GM19043 (cell line): ENCODE results near the gene DHDDS.

ENCODE experiments used
- ATAC-seq: cut with Tn5 transposase; IDR thresholded peaks from one replicate; pipeline ENCODE4 v1.9.1; 2021; ENCODE audit warnings: low read depth; ENCODE audit not compliant: unreplicated experiment

The DHDDS gene

DNA sequence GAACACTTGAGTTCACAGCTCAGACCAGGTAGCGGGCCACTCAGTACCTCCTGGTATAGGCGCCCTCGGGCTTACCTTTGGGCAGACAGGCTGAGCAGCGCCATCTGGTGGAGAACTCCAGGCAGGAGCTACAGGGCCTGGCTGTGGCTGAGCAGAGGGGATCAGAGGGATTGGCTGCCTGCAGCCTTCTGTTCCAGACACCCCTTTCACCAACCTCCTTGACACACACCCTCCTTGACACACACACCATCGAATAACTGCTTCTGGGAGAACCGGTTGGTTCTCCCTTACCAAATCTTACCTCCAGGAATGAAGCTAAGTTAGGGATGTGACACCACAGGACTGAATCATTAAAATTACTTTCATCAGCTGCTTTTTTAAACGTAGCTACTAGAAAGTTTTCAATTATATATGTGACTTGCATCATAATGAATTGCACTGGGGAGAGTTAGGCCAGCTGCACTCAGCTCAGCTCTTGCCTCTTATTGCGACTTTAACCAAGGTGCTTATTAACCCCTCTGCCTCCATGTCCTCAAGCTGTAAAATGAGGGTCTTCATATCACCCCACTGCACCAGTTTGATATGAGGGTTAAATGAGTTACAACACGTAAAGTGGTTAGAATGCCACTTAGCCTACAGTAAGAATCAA lies 14.9 kb upstream of the DHDDS start:
- ATAC-seq: no peak

DNA sequence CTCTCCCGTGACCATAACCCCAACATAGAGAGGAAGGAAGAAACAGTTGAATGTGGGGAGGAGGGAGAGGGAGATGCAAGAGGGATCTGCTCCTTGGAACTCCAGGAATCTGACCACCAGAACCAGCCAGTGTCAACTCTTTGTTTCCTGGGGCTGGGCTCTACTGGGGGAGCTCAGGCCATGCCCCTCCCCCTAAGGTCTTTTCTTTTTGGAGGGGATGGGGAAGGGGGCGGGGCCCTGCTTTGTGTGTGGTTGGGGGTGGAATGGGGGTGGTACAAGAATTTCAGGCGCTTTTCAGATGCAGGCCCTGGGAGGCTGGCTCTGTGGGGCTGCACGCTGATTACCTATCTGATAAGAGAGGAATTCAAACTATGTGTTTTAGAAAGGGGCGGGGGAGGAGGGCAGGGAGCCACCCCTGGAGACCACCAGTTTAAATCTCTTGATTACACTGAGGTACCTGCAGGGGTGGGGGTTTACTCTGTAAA lies 13.2 kb upstream of the DHDDS start:
- no peak for ATAC-seq

DNA sequence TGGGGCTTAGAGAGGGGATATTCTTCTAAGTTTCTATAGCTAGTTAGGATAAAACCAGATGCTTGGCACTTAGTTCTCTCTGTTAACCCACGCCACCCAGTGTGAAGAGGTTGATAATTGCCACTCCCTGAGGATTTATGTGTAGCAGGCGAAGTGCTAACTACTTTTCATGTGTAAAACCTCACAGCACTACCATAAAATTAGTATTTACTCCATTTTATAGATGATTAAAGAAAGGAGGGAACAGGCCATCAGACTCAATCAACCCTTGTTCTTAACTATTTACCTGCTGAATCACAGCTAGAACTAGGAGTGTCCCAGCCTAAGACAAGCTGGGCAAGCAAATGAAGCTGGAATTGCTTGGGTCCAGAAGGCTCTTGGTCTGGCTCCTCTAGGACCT lies 12.6 kb upstream of the DHDDS start:
- ATAC-seq: no peak

DNA sequence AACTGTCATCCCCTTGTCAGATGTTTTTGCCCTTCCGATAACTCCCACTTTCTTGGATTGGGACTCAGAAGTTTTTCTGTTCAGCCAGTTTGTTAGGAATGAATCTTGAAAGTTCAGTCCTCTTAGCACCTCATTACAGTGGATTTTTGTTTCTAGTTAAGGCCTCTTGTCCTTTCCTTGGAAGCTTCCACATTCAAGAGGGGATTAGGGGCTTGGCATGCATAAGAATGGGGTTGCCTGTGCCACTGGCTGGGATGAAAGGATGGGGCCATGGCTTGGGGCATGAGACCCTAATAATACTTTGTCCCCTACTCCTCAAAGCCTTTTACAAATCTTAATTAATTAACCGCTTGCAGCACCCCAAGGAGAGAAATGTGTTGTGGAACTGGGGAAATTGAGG lies 2.4 kb upstream of the DHDDS start:
- ATAC-seq: no peak

DNA sequence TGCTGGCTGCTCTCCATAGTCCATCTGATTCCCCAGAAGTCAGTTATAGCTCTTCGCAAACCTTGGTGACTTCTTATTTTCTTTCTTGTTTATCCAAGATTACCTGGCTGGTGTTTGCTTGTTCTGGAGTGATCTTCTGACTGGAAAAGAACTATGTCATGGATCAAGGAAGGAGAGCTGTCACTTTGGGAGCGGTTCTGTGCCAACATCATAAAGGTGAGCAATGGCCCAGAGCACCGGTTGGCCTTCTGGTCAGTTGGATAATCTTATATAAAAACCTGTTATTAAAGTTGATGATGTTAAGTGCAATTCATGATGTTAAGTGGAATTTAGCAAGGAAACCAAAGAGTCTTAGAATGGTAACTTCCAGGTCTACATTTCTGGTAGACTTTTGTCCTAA lies 672 bp downstream of the DHDDS start:
- no peak for ATAC-seq

DNA sequence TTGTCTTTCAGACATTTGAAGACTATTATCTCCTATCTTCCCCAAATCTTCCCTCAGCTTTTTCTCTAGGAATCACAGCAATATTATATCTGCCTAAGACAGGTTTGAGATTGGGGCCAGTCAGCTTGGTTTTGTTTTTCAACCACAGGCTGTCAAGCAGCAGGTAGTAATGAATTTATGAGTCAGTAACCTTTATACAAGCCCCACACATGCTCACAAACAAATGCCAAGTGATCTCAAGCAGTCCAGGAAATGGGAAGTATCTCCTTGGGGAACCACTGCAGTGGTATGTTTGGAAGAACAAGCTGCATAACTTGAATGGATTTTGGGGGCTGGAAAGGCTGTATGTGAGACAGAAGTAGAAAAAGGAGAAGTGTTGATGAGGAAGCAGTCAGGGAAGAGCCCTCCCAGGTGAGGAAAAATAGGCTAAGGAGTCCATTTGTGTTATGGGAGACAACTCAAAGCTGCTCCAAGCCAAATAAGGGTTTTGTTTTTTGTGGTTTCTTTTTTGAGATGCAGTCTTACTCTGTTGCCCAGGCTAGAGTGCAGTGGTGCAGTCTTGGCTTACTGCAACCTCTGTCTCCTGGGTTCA lies 2.1 kb downstream of the DHDDS start:
- ATAC-seq: no peak

DNA sequence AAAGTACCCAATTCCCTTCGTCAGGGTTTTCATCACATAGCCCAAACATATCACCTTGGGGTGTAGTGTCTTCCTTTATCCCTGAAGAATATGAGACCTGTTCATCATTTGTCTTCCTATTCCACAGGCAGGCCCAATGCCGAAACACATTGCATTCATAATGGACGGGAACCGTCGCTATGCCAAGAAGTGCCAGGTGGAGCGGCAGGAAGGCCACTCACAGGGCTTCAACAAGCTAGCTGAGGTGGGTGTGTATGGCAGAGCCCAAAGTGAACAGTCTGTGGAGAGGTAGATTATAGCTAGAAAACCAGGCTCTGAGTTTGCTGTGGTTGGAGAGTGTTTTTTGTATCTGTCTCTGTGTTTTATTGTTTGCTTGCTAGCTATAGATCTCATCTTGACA lies 5.9 kb downstream of the DHDDS start:
- ATAC-seq: no peak

DNA sequence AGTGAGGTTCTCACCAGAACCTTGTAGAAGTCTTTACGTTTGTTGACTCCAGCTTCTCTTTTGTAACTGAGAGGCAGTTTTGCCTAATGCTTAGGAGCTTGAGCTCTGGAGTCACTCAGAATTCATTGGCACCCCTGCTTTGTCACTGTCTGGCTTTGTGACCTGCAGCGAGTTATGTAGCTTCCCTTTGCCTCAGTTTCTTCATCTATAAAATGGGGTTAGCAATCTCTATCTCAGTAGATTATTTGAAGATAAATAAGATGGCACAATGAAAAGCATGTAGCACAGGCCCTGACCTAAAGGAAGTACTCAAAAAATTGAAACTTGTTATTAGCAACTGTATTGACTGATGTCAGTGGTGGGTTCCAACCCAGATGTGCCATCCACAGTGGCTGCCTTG lies 8.1 kb downstream of the DHDDS start:
- ATAC-seq: no peak

DNA sequence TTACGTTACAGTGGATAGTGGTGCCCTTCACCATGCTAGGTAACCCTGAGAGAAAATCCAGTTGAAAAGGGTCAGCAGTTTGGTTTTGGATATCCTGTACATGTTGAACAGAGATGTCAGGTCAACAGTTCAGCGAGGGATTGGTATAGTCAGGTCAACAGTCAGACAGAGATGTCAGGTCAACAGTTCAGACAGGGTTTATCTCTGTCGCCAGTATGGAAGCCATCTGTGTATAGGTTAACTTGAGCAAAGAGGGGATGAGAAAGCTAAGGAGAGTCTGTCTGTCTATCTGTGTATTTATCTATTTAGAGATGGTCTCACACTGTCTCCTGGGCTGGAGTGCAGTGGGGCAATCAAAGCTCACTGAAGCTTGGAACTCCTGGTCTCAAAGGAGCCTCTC lies 17.7 kb downstream of the DHDDS start:
- no peak for ATAC-seq

DNA sequence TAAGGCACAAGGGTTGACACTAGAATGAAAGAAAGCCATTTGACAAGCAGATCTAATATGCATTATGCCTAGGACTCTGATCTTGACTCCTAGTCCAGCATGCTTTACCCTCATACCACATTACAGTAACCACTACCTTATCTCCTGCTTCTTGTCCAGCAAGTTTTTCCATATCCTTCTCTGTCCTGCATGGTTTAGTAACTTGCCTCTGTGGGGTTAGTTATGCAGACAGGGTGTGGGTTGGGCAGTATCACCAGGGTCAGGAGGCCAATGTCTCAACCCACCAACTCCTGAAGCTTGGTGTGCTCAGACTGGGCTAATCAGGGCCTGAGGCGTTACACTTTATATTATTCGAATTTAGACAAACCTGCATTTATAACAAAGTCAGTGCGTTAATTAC lies 18.8 kb downstream of the DHDDS start:
- ATAC-seq: no peak

DNA sequence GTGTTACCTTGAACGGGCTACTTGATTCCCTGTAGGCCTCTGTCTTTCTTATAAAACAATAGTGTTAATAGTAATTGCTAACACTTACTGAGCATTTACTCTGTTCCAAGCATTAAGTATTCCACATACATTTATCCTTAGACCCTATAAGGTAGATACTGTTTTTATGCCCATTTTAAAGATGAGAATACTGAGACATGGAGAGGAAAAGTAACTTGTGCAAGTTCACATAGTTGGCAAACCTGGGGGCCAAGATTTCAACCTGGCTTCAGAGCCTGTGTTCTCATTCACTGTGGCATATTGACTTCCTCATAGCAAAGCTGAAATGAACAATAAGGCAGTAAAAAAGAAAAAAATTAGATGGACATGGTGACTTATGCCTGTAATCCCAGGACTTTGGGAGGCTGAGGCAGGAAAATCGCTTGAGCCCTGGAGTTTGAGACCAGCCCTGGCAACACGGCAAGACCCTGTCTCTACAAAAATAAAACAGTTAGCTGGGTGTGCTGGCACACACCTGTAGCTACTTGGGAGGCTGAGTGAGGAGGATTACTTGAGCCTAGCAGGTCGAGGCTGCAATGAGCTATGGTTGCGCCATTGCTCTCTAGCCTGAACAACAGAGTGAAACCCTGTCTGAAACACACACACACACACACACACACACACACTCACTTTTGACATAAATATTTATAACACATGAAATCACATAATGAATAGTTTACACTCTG lies 20.5 kb downstream of the DHDDS start:
- ATAC-seq: no peak

DNA sequence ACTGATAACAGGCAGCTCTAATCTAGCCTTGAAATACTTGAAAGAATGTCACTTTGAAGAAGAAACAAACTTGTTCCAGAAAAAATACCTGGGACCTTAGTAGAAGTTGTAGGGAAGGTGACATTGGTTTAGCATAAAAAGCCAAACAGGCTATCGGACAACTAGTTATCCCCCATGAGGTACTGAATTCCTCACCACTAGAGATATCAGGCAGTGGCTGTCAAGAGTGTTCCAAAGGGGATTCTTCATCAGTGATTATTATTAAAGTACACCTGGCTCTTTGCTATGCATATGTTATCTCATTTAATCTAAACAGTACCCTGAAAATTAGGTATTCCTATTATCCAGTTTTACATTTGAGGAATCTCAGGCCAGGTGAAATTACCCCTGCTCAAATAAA lies 27.0 kb downstream of the DHDDS start:
- no peak for ATAC-seq

DNA sequence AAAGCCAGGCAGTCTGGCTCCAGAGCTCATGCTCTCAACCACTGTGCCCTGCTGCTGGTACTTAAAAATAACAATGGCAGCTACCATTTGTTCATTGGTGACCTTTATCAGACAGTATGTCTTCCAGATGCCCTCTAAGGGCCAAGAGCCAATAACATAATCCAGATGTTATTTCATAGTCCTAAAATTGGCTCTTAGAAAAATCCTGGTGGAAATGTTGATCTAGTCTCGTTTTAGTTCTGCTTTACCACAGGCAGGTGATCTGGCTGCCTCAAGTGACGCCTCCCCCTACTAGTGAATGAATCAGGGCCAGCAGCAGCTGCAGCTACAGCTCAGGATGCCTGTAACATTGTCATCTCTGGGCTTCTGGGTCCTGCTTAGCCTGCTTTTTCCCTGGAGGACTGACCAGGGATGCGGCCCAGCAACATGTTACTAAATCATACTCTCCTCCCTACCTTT lies 27.5 kb downstream of the DHDDS start:
- ATAC-seq: no peak

DNA sequence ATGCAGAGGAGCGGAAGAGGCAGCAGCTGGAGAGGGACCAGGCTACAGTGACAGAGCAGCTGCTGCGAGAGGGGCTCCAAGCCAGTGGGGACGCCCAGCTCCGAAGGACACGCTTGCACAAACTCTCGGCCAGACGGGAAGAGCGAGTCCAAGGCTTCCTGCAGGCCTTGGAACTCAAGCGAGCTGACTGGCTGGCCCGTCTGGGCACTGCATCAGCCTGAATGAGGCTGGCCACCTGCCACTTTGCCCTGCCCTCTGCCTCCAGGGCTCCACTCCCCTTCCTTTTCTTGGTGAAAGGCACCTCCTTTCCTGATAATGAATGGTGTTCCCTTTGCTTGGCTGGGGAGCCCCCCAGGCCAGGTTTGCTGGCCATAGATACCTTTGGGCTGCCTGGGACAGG lies 36.8 kb downstream of the DHDDS start:
- ATAC-seq: no peak

DNA sequence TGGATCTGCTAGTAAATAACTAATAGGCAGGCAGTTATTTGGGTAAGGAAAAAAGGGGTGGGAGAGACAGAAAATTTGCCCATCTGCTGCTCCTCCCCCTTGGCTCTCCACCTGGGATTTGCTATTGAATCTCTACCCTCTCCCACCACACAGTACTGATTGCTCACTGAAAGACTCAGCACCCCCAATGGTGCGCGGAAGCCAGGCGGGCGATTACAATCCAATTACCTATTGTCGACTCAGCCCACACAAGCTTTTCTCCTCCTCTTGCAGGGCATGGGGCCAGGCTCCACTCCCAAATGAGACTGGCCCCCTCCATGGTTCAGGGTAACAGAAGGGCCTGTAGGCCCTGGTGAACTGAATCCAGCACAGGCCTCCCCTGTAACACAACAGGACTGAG lies 37.4 kb downstream of the DHDDS start:
- no peak for ATAC-seq

DNA sequence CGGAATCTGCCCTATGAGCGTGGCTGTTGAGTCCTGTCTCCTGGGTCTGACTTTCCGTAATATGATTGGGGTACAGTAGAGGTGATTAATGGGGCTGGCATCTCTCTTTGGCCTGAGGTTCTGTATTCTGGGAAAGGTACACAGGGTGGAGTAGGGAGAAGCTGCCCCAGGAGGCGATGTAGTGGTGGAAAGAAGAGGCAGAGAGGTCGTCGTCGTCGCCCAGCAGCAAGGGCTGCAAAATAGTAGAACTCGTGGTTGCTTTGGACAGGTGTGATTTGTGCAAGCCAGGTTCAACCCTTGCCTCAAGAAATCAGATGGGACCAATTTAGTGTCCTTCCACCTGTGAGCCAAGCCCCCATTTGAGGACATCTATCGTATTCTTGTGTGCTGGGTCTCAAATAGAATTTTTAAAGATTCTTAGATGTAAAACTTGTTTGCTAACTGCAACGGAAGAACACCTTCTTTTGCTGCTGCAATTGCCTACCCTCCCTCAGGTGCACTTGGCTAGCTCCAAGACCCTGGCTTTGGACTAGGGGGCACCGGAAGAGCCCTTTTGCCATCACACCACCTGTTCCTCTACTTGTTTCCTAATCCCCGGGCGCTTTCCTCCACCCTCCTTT lies 38.9 kb downstream of the DHDDS start:
- ATAC-seq: no peak

DNA sequence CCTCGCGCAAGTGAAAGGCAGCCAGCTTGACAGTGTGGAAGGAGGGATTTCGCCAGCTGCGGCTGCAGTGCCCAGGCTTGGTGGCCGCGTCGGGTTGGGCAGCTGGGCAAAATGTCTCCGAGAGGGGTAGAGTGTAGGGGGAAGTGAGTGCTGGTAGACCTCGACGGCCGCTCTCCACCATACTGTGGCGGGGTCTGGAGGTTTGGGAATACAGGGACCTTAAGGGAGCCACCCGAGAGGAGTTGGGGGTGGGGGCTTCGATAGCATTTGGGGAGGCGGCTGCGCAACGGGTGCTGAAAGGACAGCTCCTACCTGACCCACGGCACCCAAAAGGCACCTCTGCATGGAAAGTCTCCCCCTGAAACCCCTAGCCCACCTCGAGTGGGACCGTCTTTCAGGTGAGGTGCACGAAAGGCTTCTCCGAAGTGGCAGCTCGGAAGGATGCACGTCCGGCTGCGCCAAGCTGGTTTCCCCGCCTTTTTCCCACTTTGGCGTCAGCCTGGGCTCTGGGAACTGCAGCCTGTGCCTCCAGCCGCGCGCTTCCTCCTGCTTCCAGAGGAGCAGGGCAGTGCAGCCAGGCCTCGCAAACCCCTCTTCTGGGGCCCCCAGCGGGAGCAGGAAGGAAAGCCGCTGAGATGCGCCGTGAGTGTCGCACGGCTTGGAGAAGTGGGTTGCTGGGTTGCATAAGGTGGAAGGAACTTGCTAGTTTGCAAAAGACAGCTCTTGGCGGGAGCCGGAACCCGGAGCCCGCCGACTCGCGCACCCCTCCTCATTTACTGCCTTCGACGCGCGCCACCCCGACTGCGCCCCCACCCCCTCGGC lies 39.6 kb downstream of the DHDDS start:
- peak; percentile 8 for ATAC-seq

DNA sequence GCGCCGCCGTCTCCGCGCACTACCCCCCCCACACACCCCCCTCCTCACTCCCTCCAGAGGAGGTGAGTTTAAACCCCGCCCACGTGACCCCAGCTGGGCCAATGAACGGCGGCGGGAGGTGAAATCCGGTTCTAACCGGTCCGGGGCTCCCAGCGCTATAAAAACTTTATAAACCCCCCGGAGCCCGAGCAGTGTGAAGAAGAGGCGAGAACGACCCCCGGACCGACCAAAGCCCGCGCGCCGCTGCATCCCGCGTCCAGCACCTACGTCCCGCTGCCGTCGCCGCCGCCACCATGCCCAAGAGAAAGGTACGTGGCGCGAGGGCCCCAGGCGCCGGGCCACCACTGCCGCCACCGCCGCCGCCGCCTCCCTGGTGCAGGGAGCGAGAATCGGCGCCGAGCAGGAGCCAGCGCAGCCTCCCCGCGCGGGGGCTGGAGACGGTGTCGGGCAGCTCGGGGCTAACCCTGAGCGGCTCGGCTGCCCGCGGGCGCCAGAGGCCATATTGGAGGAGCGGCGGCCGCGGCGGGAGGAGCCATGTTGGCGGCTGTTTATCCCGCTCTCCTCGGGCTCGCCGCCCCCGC lies 40.3 kb downstream of the DHDDS start, which contains the start of gene HMGN2:
Gene HMGN2 (plus strand): TSS at position 121 of the 581 bp plus-strand sequence. CDS start 173 bp downstream, at position 294.
- ATAC-seq: peak; percentile 48

DNA sequence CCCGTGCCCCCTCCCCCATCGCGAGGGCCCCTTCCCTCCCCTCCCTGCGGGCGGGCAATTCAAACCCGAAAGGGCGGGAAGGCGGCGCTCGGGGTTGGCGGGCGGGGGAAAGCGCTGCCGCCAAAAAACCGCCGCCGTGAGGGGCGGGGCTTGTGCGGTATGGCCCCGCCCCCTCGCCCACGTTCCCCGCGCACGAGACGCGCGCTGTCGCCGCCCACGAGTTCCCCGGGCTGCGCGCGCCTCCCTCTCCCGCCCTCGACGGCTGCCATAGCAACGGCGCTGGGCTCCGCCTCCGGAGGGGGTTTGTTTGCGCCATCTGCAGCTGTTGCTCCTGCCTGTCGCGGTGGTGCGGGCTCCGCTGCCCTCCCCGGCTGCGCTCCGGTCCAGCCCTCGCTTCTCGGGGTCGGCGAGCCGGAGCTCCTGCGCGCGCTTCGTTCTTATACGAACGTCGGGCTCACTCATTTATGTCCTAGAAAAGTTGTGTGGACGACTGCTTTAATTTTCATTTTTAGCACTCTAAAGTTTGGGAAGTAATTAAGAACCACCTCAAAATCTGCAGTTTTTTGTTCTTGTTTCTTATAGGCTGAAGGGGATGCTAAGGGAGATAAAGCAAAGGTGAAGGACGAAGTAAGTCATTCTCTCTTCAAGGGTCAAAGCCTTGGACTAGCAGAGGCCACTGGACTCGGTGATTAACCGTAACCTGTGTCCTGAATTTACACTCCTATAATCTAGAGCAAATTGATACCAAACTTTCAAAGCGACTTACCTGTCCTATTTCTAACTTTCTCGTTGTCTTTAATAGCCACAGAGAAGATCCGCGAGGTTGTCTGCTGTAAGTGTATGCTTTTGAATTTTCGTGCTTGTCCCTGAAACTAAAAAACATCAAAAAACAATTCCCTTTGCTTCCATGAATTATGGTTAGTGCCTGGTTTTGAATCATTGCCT lies 41.1 kb downstream of the DHDDS start:
- peak; percentile 62 for ATAC-seq
